Sigmoid colon (tissue), 3 donors: ENCODE measurements around the gene NFKB2.

ENCODE experiments used
- POLR2A ChIP-seq, 2 donors: fragments of 450-650 bp; IDR thresholded peaks; one replicate each; pipeline ENCODE4 v1.6.1; 2016; ENCODE audit warnings: antibody characterized with exemption in 2 of 2, mild to moderate bottlenecking in 2 of 2, moderate library complexity in 2 of 2
- TF ChIP-seq, protein P1 (sequence below), 4 experiments: fragments of 450-650 bp in 3 of 4; fragments of 200-600 bp in 1 of 4; IDR thresholded peaks; one replicate each; pipeline ENCODE4 v1.5.1; 2016 to 2019; ENCODE audit warnings: antibody characterized with exemption in 4 of 4, mild to moderate bottlenecking in 3 of 4, moderate library complexity in 2 of 4

DNA sequence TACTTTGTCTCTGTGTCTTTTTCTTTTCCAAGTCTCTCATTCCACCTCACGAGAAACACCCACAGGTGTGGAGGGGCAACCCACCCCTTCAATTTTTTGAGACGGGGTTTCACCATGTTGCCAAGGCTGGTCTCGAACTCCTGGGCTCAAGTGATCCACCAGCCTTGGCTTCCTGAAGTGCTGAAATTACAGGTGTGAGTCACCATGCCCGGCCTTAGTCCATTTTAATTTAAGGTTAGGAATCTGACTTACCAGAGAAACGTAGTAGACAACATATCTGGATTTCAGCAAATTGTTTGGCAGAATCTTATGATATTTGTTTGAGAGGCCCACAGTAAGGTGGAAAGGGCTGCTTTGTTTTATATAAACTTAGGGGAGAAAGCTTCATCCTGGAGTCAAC lies 3.2 kb upstream of the NFKB2 start:
- no peak for TF ChIP-seq POLR2A (IDR thresholded peaks at IDR 0.05)
- TF ChIP-seq, protein P1, sequence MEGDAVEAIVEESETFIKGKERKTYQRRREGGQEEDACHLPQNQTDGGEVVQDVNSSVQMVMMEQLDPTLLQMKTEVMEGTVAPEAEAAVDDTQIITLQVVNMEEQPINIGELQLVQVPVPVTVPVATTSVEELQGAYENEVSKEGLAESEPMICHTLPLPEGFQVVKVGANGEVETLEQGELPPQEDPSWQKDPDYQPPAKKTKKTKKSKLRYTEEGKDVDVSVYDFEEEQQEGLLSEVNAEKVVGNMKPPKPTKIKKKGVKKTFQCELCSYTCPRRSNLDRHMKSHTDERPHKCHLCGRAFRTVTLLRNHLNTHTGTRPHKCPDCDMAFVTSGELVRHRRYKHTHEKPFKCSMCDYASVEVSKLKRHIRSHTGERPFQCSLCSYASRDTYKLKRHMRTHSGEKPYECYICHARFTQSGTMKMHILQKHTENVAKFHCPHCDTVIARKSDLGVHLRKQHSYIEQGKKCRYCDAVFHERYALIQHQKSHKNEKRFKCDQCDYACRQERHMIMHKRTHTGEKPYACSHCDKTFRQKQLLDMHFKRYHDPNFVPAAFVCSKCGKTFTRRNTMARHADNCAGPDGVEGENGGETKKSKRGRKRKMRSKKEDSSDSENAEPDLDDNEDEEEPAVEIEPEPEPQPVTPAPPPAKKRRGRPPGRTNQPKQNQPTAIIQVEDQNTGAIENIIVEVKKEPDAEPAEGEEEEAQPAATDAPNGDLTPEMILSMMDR (IDR thresholded peaks at IDR 0.05), result no peak
